ENCODE data around the gene TINCR.

Gene TINCR

DNA sequence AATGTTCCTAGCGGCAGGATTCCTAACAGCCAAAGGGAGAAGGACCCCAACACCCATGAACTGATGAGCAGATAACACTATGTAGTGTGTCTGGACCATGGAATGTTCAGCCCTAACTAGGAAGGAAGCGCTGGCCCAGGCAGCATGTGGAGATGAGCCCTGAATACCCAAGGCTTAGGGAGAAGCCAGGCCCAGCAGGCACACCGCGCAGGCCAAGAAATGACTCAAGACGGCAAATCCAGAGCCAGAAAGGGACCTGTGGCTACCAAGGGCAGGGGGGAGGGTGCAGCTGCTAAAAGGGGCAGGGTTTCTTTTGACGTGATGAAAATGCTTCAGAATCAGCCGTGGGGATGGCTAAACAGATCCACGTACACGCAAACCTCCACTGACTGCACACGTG is 20.7 kb upstream of the TINCR start:
- Histone ChIP-seq H3K36me3 (ENCODE audit: control insufficient read depth, insufficient read depth, low read length) (peaks cover 66% of the 10 kb centered on the region), H3K9ac (ENCODE audit: low read length) (no peak overlapping the region), H3K27ac (ENCODE audit: low read depth, low read length) (no peak overlapping the region), H3K9me3 (ENCODE audit: control insufficient read depth, insufficient read depth, low read depth, low read length) (no peaks in the 10 kb centered on the region), H3K27me3 (ENCODE audit: control insufficient read depth, insufficient read depth, low read length) (no peaks in the 10 kb centered on the region), H3K4me3 (ENCODE audit: low read depth, low read length) (no peak overlapping the region), H3K4me1 (ENCODE audit: control insufficient read depth, insufficient read depth, low read length) (peaks cover 37% of the 10 kb centered on the region)

DNA sequence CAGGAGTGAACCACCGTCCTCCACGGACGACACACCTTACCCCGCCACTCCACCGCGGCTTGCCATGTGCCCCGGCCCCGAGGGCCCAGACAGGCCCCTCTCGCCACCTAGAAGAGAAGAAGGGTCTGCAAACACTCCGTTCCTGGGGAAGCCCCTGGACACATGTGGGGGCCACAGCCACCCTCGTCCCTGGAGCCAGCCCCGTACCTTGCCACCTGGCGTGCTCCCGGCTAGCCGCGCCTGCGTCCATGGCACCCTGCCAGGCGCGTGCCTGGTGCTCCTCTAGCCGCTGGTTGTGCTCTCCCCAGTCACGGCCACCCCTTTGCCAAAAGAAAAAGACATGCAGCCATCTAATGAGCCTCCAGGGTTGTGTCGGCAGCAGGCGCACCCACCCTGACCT is 19.9 kb upstream of the TINCR start:
- Histone ChIP-seq H3K36me3 (ENCODE audit: control insufficient read depth, insufficient read depth, low read length) (peaks cover 58% of the 10 kb centered on the region), H3K27me3 (ENCODE audit: control insufficient read depth, insufficient read depth, low read length) (no peaks in the 10 kb centered on the region), H3K4me3 (ENCODE audit: low read depth, low read length) (no peak overlapping the region), H3K27ac (ENCODE audit: low read depth, low read length) (no peak overlapping the region), H3K9me3 (ENCODE audit: control insufficient read depth, insufficient read depth, low read depth, low read length) (no peaks in the 10 kb centered on the region), H3K9ac (ENCODE audit: low read length) (no peak overlapping the region), H3K4me1 (ENCODE audit: control insufficient read depth, insufficient read depth, low read length) (peaks cover 37% of the 10 kb centered on the region)

- no peak overlapping the region for H3K4me3 ChIP-seq (ENCODE audit: low read depth, low read length)
- no peak overlapping the region for H3K27ac ChIP-seq (ENCODE audit: low read depth, low read length)
- no peaks in the 10 kb centered on the region for H3K9me3 ChIP-seq (ENCODE audit: control insufficient read depth, insufficient read depth, low read depth, low read length)
- H3K9ac ChIP-seq (ENCODE audit: low read length), result no peak overlapping the region
- H3K36me3 ChIP-seq (ENCODE audit: control insufficient read depth, insufficient read depth, low read length), result peaks cover 52% of the 10 kb centered on the region
- H3K27me3 ChIP-seq (ENCODE audit: control insufficient read depth, insufficient read depth, low read length), result no peaks in the 10 kb centered on the region
- peaks cover 37% of the 10 kb centered on the region for H3K4me1 ChIP-seq (ENCODE audit: control insufficient read depth, insufficient read depth, low read length)
Measured at GRCh38 chr19:5587071-5587455, 19.3 kb upstream of the TINCR start.

DNA sequence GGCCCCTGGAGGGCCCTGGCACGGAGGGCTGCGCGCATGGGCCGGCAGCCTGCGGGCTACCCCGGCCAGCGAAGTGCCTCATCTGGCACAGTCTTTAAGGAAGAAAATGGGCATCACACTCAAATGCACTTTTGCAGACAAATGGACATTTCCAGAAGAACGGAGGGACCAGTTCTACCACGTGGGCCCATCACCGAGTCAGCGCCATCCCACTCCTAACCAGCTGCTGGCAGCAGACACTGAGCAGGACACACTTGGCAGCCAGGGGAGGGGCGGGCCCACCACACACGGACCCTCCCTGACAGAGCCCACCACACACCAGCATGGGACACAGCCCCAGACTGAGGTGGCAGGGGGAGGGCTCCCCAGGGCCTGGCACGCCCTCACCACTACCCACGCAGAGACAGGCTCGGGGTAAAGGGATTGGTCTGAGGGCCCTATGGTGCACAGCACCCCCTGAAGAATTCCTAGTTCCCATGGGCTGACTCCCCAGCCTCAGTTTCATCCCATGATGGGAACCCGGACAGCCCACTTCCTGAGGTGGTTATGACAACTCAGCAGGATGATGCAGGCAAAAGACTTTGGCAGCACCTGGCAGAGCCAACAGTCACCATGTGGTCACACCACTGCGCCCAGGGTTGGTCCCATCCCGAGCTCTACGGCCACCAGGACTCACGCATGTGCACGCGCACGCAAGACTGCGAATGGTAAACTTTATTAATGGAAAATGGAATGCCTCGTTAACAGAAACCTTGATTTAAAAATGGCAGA is 18.7 kb upstream of the TINCR start:
- no peaks in the 10 kb centered on the region for H3K9me3 ChIP-seq (ENCODE audit: control insufficient read depth, insufficient read depth, low read depth, low read length)
- no peak overlapping the region for H3K9ac ChIP-seq (ENCODE audit: low read length)
- H3K36me3 ChIP-seq (ENCODE audit: control insufficient read depth, insufficient read depth, low read length), result peaks cover 46% of the 10 kb centered on the region
- no peaks in the 10 kb centered on the region for H3K27me3 ChIP-seq (ENCODE audit: control insufficient read depth, insufficient read depth, low read length)
- H3K27ac ChIP-seq (ENCODE audit: low read depth, low read length), result no peak overlapping the region
- H3K4me1 ChIP-seq (ENCODE audit: control insufficient read depth, insufficient read depth, low read length), result peaks cover 37% of the 10 kb centered on the region
- H3K4me3 ChIP-seq (ENCODE audit: low read depth, low read length), result peak overlapping the region; percentile 24; the same call in 1 of the 2 replicates

DNA sequence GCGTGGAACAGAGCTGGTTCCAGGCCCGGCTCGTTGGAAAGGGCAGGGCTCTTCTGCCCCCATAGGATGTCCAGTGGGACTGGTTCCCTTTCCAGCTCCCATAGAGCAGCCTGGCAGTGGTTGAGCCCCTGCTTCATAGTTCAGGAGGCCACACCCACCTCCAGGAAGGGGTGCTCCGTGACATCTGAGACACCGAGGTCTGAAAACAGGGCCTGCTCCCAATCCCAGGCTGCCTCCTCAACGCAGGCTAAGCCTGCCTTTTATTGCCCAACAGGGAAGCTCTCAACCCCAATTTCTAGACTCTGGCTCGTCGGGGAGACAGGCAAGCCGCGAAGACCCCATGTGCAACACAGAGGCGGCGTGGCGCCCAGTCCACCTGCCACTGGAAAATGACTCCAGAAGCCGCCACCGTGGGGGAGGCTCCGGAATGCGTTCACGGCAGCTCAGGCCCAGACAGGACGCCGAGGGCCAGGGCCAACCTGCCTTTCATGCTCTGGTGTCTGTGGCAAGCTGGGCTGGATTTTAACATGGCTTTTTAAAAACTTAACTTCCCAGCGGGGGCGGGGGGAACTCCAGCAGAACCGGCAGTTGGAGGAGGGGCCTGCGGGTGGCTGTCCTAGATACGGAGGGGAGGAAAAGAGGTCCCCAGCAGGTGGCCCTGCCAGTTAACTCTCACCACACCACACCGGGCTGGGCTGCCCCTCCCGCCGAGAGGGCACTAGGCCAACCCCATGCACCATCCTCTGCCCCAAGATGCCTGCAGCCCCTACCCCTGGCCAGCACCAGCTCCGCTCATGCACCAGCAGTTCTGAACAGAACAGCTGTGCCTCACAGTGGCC is 17.9 kb upstream of the TINCR start:
- Histone ChIP-seq H3K36me3 (ENCODE audit: control insufficient read depth, insufficient read depth, low read length) (peaks cover 40% of the 10 kb centered on the region), H3K27me3 (ENCODE audit: control insufficient read depth, insufficient read depth, low read length) (no peaks in the 10 kb centered on the region), H3K9me3 (ENCODE audit: control insufficient read depth, insufficient read depth, low read depth, low read length) (no peaks in the 10 kb centered on the region), H3K27ac (ENCODE audit: low read depth, low read length) (peak overlapping the region; percentile 72), H3K4me1 (ENCODE audit: control insufficient read depth, insufficient read depth, low read length) (peaks cover 37% of the 10 kb centered on the region), H3K9ac (ENCODE audit: low read length) (peak overlapping the region; percentile 56), H3K4me3 (ENCODE audit: low read depth, low read length) (peak overlapping the region; percentile 44)

- no peak overlapping the region for H3K9ac ChIP-seq (ENCODE audit: low read length)
- peaks cover 12% of the 10 kb centered on the region for H3K4me1 ChIP-seq (ENCODE audit: control insufficient read depth, insufficient read depth, low read length)
- no peaks in the 10 kb centered on the region for H3K27me3 ChIP-seq (ENCODE audit: control insufficient read depth, insufficient read depth, low read length)
- H3K9me3 ChIP-seq (ENCODE audit: control insufficient read depth, insufficient read depth, low read depth, low read length), result no peaks in the 10 kb centered on the region
- no peak overlapping the region for H3K4me3 ChIP-seq (ENCODE audit: low read depth, low read length)
- H3K27ac ChIP-seq (ENCODE audit: low read depth, low read length), result no peak overlapping the region
- H3K36me3 ChIP-seq (ENCODE audit: control insufficient read depth, insufficient read depth, low read length), result no peaks in the 10 kb centered on the region
Measured at GRCh38 chr19:5580161-5580571, 12.4 kb upstream of the TINCR start.

DNA sequence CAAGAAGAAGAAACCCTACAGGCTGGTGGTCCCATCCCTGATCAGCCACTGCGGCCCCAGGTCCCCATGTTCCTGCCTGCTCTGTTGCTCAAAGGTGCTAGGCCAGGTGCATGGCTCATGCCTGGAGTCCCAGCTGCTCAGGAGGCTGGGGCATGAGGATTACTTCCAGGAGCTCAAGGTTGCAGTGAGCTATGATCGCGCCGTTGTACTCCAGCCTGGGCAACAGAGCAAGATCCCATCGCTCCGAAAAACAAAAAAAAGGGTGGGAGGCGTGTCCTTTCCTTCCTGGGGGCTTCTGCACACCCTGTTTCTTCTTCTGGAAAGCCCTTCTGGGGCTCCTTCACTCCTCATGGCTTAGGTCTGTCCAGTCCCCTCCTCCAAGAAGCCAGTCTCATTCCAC is 11.9 kb upstream of the TINCR start:
- Histone ChIP-seq H3K27ac (ENCODE audit: low read depth, low read length) (no peak overlapping the region), H3K27me3 (ENCODE audit: control insufficient read depth, insufficient read depth, low read length) (no peaks in the 10 kb centered on the region), H3K9me3 (ENCODE audit: control insufficient read depth, insufficient read depth, low read depth, low read length) (no peaks in the 10 kb centered on the region), H3K36me3 (ENCODE audit: control insufficient read depth, insufficient read depth, low read length) (no peaks in the 10 kb centered on the region), H3K4me1 (ENCODE audit: control insufficient read depth, insufficient read depth, low read length) (peaks cover 11% of the 10 kb centered on the region; the same call in 1 of the 2 replicates), H3K9ac (ENCODE audit: low read length) (no peak overlapping the region), H3K4me3 (ENCODE audit: low read depth, low read length) (no peak overlapping the region)

DNA sequence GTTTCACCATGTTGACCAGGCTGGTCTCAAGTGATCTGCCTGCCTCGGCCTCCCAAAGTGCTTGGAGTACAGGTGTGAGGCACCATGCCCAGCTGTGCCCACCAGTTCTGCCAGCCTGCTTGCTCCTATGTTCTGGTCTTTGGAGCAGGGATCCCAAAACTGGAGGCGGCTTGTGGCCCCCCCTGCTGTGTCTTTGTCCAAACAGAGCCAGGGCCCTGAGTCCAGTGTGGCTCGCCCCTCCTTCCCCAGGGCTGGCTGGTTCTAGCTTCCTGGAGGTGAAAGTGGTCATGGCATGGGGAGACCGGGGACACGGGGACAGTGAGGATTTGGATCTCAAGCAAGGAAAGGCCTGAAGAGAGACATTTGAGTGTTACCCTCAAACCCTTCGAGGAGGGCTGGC is 11.5 kb upstream of the TINCR start:
- no peak overlapping the region for H3K9ac ChIP-seq (ENCODE audit: low read length)
- H3K27ac ChIP-seq (ENCODE audit: low read depth, low read length), result no peak overlapping the region
- H3K9me3 ChIP-seq (ENCODE audit: control insufficient read depth, insufficient read depth, low read depth, low read length), result no peaks in the 10 kb centered on the region
- peaks cover 11% of the 10 kb centered on the region; the same call in 1 of the 2 replicates for H3K4me1 ChIP-seq (ENCODE audit: control insufficient read depth, insufficient read depth, low read length)
- H3K4me3 ChIP-seq (ENCODE audit: low read depth, low read length), result no peak overlapping the region
- H3K36me3 ChIP-seq (ENCODE audit: control insufficient read depth, insufficient read depth, low read length), result no peaks in the 10 kb centered on the region
- no peaks in the 10 kb centered on the region for H3K27me3 ChIP-seq (ENCODE audit: control insufficient read depth, insufficient read depth, low read length)

GRCh38 chr19:5578097-5578846 is 10.5 kb upstream of the TINCR start:
- Histone ChIP-seq H3K9me3 (ENCODE audit: control insufficient read depth, insufficient read depth, low read depth, low read length) (no peaks in the 10 kb centered on the region), H3K27me3 (ENCODE audit: control insufficient read depth, insufficient read depth, low read length) (no peaks in the 10 kb centered on the region), H3K4me1 (ENCODE audit: control insufficient read depth, insufficient read depth, low read length) (peaks cover 11% of the 10 kb centered on the region; the same call in 1 of the 2 replicates), H3K27ac (ENCODE audit: low read depth, low read length) (no peak overlapping the region), H3K4me3 (ENCODE audit: low read depth, low read length) (peak overlapping the region; percentile 28), H3K9ac (ENCODE audit: low read length) (peak overlapping the region; percentile 3), H3K36me3 (ENCODE audit: control insufficient read depth, insufficient read depth, low read length) (no peaks in the 10 kb centered on the region)

DNA sequence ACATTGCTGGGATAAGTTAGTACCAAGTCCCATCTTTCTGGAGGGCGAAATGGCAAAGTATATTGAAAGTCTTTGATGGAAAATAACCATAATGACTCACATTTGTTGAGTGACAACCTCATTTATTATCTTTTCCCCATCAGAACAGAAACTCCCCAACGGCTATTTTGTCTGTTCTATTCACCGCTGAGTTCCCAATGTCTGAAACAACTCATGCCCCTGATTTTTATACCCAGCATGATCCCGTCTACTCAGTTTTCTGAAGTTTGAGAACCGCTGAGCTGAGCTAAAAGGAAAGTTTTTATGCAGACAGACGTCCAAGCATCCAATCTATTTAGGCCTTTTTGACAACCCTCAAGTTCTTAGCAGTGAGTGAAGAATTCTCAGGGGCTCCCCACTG is 7.8 kb upstream of the TINCR start:
- H3K4me3 ChIP-seq (ENCODE audit: low read depth, low read length), result no peak overlapping the region
- no peak overlapping the region for H3K9ac ChIP-seq (ENCODE audit: low read length)
- no peaks in the 10 kb centered on the region for H3K27me3 ChIP-seq (ENCODE audit: control insufficient read depth, insufficient read depth, low read length)
- peaks cover 10% of the 10 kb centered on the region; the same call in 1 of the 2 replicates for H3K4me1 ChIP-seq (ENCODE audit: control insufficient read depth, insufficient read depth, low read length)
- H3K9me3 ChIP-seq (ENCODE audit: control insufficient read depth, insufficient read depth, low read depth, low read length), result no peaks in the 10 kb centered on the region
- no peak overlapping the region for H3K27ac ChIP-seq (ENCODE audit: low read depth, low read length)
- H3K36me3 ChIP-seq (ENCODE audit: control insufficient read depth, insufficient read depth, low read length), result no peaks in the 10 kb centered on the region

Data from HUES6 (cell line).